Epithelial cell of prostate (primary cell): ENCODE measurements around the gene TNFRSF25.

Source experiments
- DNase-seq: peaks from one replicate; pipeline ENCODE4 v3.0.0-alpha.2; 2011; ENCODE audit warnings: low read depth, low spot score
- H3K27ac ChIP-seq: fragments of 450-650 bp; 2 replicates; pipeline ENCODE4 v1.5.1; 2017; ENCODE audit warnings: mild to moderate bottlenecking

TNFRSF25 gene

GRCh38 chr1:6466023-6466422, at the start of gene TNFRSF25:
TNFRSF25 (minus strand) TSS chr1:6466173; CDS start chr1:6466107, 66 bp downstream.
- no peak within 1 kb of the TSS for H3K27ac ChIP-seq
- no peak for DNase-seq

- no peak for DNase-seq
- H3K27ac ChIP-seq: no peak overlapping the region
Measured at GRCh38 chr1:6515771-6516170, 49.8 kb upstream of the TNFRSF25 start.

- no peak overlapping the region for H3K27ac ChIP-seq
- DNase-seq: no peak
Measured at GRCh38 chr1:6513320-6513801, 47.4 kb upstream of the TNFRSF25 start.

DNA sequence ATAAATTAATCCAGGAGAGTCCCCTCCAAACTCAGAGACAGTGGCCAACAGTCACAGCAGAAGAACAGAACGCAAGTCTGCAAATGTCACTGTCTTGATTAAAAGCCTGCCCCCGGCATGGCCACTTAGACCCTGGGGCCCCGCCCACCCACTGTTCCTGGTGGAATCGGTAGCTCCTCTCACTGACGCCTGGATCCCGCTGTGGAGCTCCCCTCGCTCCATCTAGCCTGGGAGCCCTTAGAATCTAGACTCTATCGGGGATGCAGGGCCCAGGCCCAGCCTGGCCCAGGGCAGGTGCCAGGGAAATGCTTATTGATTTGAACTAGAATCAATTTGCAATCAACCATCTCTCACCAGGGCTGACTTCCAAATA, 46.9 kb upstream of the TNFRSF25 start:
- no peak for DNase-seq
- no peak overlapping the region for H3K27ac ChIP-seq

DNA sequence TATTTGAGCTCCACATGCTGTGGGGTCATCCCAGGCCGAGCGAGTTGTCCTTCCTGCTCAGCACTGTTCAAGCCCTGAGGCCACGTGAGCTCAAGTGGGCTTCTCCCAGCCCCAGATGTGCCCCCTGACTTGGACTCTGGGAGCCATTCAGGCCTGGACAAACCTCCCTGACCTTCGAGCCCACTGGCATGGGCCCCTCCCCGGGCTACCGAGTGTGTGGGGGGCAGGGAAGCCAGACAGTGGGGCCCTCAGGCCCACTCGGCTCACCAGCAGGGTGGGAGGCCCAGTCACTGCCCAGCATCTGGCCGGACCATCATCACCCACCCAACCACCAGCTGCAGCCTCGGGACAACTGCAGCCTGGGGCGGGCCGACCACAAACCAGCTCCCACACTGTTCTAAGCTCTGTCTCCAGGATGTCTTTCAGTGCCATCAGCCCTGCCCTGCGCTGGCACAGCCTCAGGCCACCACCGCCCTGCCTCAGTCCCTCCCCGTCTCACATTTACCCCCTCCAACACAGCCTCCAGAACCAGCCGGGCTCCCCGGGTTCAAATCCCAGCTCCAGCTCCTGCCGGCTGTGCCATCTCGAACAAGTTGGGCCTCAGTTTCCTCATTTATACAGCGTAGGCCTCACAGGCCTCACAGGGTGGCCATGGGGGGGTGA, 46.4 kb upstream of the TNFRSF25 start:
- no peak for DNase-seq
- H3K27ac ChIP-seq: no peak overlapping the region

- H3K27ac ChIP-seq: no peak overlapping the region
- no peak for DNase-seq
Measured at GRCh38 chr1:6511561-6512244, 45.7 kb upstream of the TNFRSF25 start.

DNA sequence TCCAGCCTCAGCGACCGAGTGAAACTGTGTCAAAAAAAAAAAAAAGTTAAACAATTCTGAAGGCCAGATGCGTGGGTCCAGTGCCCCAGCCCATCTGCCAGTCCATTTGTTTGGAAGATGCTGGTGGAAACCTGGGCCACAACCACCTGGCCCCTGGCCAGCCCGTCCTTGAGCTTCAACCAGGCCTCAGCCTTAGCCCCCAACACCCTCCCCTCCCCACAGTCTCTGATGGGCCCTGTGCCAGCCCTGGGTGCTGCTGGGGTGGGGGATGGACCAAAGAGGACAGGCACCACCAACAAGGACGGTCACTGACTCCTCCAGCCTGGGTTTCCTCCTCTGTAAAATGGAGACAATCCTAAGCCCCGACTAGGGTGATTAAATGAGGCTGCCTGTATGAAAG, 45.1 kb upstream of the TNFRSF25 start:
- DNase-seq: no peak
- H3K27ac ChIP-seq: no peak overlapping the region

- no peak for DNase-seq
- no peak overlapping the region for H3K27ac ChIP-seq
Measured at GRCh38 chr1:6510493-6510892, 44.5 kb upstream of the TNFRSF25 start.

DNA sequence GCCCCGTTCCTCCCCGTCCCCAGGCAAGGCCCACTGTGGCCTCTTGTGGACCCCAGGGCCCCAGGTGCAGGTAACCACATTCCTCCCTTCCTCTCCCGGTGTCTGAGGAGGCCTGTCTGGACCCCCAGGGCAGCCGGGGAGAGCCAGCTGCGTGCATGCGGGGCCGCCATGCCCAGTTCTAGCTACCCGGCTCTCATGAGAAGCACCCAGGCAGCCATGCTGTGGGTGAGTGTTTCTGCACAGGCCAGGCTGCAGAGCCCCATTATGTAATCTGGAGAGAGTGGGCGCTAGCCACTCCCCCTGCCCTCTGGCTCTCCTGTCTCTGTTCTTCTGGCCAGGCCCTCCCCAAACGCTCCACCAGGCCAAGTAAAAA, 43.9 kb upstream of the TNFRSF25 start:
- no peak for DNase-seq
- no peak overlapping the region for H3K27ac ChIP-seq

DNA sequence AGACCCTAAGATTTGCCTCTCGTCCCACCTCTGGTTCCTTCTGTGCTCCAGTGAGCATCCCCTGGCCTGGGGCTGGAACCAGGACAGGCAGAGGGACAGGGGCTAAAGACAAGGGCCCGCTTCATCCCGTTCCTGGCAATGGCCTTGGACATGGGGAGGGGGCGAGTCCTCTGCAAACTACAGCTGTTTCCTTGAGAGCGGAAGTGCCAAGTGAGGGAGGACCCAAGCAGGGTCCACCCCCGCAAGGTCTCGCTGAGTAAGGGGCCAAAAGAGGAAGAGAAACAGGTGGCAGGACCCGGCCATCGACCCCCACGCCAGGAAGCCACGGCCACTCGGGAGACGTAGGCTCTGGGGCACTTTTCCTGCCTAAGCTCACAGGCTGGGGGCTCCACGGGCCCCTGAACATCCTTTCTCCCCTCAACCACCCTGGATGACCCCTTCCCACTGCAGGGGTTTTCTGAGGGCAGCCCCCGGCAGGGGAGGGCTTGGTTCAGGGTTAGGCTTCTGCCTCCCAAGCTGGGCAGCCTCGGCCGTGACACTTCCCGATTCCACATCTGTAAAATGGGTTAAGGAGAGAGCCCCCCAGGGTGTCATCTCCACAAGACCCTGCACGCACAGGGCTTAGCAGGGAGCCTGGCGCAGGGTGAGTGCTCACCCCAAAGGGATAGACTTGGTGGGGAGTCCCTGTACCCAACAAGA, 43.4 kb upstream of the TNFRSF25 start:
- DNase-seq: no peak
- no peak overlapping the region for H3K27ac ChIP-seq

DNA sequence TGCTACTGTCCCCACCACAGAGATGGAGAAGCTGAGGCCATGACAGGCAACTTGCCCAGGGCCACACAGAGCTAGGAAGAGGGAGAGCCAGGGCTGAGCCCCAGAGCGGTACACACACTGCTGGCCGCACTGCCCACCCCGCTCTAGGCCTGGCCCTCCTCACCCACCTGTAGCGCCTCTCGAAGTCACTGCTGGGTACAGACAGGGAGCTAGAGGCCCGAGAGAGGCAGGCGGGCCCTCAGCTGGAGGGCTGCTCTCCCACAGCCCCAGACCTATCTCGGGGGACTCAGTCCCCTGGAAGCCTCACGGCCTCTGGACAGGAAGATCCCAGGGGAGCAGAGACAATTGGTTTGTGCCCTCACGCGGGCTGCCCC, 42.8 kb upstream of the TNFRSF25 start:
- DNase-seq: no peak
- no peak overlapping the region for H3K27ac ChIP-seq

- no peak for DNase-seq
- no peak overlapping the region for H3K27ac ChIP-seq
Measured at GRCh38 chr1:6508154-6508815, 42.3 kb upstream of the TNFRSF25 start.

DNA sequence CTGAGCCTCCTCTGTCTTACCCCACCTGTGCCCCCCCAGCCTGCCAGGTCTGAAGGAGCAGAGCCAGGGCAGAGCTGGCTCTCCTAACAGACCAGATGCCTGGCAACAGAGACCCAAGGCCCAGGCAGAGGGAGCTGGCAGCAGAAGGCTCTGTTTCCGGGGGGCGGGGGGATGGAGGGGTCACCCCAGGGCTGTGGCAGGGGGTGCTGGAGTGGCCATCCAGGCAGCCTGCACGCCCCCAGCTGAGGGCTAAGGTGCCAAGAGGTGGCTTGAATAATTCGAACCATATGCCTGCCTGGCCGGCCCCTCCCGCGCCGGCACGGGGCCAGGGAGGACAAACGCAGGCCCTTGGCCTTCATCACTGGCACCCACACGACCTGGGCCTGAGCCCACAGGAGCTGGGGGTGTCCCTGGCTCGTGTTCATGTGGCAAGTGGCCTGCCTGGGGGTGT, 41.5 kb upstream of the TNFRSF25 start:
- no peak for DNase-seq
- H3K27ac ChIP-seq: no peak overlapping the region

GRCh38 chr1:6507037-6507428, 41.1 kb upstream of the TNFRSF25 start:
- no peak overlapping the region for H3K27ac ChIP-seq
- DNase-seq: no peak

- DNase-seq: no peak
Measured at GRCh38 chr1:6506210-6507036, 40.5 kb upstream of the TNFRSF25 start.

DNA sequence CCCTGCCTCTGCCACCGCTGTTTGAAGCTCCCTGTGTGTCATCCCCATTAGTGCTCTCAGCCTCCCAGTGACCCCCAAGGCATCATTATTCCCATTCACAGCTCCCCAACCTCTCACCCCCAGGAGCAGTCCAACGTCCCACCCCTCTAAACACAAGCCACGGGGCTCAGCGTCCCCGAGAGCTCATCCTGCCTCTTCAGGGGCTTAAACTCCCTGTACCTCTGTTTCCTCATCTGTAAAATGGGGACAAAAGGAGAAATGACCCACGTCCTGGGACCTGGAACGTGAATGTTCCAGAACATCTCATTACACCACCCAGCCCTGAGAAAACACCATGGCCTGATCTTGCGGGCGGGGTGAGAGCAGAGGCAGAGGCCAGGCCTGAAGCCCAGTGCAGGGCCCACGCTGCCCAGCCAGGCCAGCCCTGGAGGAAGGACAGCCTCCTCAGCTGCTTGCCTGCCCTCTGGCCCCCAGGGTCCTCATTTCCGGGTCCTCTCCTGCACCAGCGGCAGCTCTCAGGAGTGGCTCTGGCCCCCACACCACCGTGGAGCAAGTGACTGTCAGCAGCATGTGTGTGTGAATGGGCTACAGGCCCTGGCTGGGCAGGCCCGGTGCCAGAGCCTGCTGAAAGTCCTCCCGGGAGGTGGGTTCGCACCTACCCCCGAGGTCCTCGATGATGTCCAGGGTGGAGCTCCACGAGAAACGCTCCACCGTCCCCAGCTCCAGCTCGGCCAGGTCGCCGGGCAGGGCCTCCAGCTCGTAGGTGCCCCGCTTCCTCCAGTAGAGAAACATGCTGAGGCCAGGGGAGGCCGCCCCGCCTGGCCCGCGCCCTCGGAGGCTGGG, 39.6 kb upstream of the TNFRSF25 start:
- no peak overlapping the region for H3K27ac ChIP-seq
- DNase-seq: no peak

More at GRCh38 chr1:6506210-6507036, 40.5 kb upstream of the TNFRSF25 start:
- no peak overlapping the region for H3K27ac ChIP-seq

DNA sequence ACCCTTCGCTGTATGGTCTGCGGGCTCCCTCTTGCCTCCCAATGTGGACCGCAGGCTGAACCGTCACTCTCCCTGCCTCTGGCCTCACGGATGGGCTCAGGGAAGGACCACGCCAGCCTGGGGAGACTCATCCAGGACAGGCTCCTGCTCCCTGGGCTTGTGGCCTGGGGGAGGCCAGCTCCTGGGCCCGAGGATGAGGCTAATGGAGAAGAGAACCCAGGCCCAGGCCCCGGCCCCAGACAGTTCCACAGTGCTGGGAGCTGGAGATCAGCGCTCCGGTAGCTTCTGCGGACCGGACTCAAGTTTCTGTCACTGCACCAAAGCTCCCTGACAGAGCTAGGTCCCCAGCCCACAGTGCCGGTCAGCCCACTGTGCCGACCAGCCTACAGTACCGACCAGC, 38.9 kb upstream of the TNFRSF25 start:
- no peak for DNase-seq
- H3K27ac ChIP-seq: no peak overlapping the region

GRCh38 chr1:6503884-6504602, 38.1 kb upstream of the TNFRSF25 start:
- H3K27ac ChIP-seq: no peak overlapping the region
- no peak for DNase-seq
